ENCODE results near the gene FBXO34. TPM values are rescaled to one million over a fixed set of nuclear protein-coding genes. Genes with fewer than 3 reads are reported as not detected.

FBXO34 gene
- total RNA-seq, 1 donor from 2014 or later: 37.9 TPM

GRCh38 chr14:55272387-55272786, 1.2 kb downstream of the FBXO34 start:
- DNase-seq: no peak

- DNase-seq: no peak
These were observed 1.7 kb downstream of the FBXO34 start for GRCh38 chr14:55272922-55273321.

- DNase-seq: no peak
These were observed 2.9 kb downstream of the FBXO34 start for GRCh38 chr14:55274146-55274545.

- DNase-seq: no peak
These were observed 3.5 kb downstream of the FBXO34 start for GRCh38 chr14:55274751-55275150.

GRCh38 chr14:55276736-55277135, 5.5 kb downstream of the FBXO34 start:
- DNase-seq: no peak

GRCh38 chr14:55277972-55278740, 6.9 kb downstream of the FBXO34 start:
- no peak for DNase-seq

- DNase-seq: no peak
These were observed 8.2 kb downstream of the FBXO34 start for GRCh38 chr14:55279384-55279783.

GRCh38 chr14:55281316-55281839, 10.2 kb downstream of the FBXO34 start:
- no peak for DNase-seq

GRCh38 chr14:55285048-55285652, 13.9 kb downstream of the FBXO34 start:
- DNase-seq: no peak

- no peak for DNase-seq
These were observed 17.2 kb downstream of the FBXO34 start for GRCh38 chr14:55288439-55288838.

- no peak for DNase-seq
These were observed 20.4 kb downstream of the FBXO34 start for GRCh38 chr14:55291480-55292081.

- DNase-seq: no peak
These were observed 23.4 kb downstream of the FBXO34 start for GRCh38 chr14:55294603-55295002.

- no peak for DNase-seq
These were observed 26.6 kb downstream of the FBXO34 start for GRCh38 chr14:55297611-55298499.

- DNase-seq: no peak
These were observed 27.2 kb downstream of the FBXO34 start for GRCh38 chr14:55298500-55298822.

GRCh38 chr14:55301437-55302121, 30.4 kb downstream of the FBXO34 start:
- DNase-seq: no peak

- DNase-seq: no peak
These were observed 31.3 kb downstream of the FBXO34 start for GRCh38 chr14:55302367-55303124.

GRCh38 chr14:55303125-55303499, 31.9 kb downstream of the FBXO34 start:
- no peak for DNase-seq

GRCh38 chr14:55303691-55304145, 32.5 kb downstream of the FBXO34 start:
- no peak for DNase-seq

GRCh38 chr14:55306938-55307589, 35.8 kb downstream of the FBXO34 start:
- no peak for DNase-seq

GRCh38 chr14:55309154-55309553, 37.9 kb downstream of the FBXO34 start:
- no peak for DNase-seq
